CD4-positive, CD25-positive, alpha-beta regulatory T cell (primary cell): ENCODE measurements around the gene OR10A2. TPM values are rescaled to one million over a fixed set of nuclear protein-coding genes. Genes with fewer than 3 reads are reported as not detected.

Experiments
- ATAC-seq, 2 donors: fragments of 150-1000 bp; cut with Tn5 transposase; one replicate each; pipeline ENCODE4 v1.10.0; 2021; ENCODE audit warnings: low read depth in 2 of 2, moderate number of reproducible peaks in 2 of 2, moderate library complexity in 1 of 2
- DNase-seq, 3 donors: peaks; one replicate each; pipeline versions ENCODE4 v3.0.0 to v3.0.0-alpha.2; 2012 to 2022; ENCODE audit warnings: mixed read lengths in 1 of 3
- H3K27ac ChIP-seq: one replicate; pipeline ENCODE4 v1.7.0; 2013; ENCODE audit warnings: mild to moderate bottlenecking, low read length; ENCODE audit not compliant: insufficient read depth, poor library complexity, severe bottlenecking
- H3K27me3 ChIP-seq: one replicate; pipeline ENCODE4 v1.7.0; 2013; ENCODE audit warnings: low read length; ENCODE audit not compliant: control insufficient read depth, insufficient read depth
- H3K36me3 ChIP-seq: one replicate; pipeline ENCODE4 v1.7.0; 2013; ENCODE audit warnings: mild to moderate bottlenecking, low read length, moderate library complexity; ENCODE audit not compliant: control insufficient read depth, insufficient read depth
- H3K4me1 ChIP-seq: 2 replicates; pipeline ENCODE4 v1.7.0; 2013; ENCODE audit warnings: mild to moderate bottlenecking, low read length; ENCODE audit not compliant: insufficient read depth, control insufficient read depth, poor library complexity, severe bottlenecking
- H3K4me3 ChIP-seq: one replicate; pipeline ENCODE4 v1.7.0; 2013; ENCODE audit warnings: low read depth, mild to moderate bottlenecking, low read length, moderate library complexity
- H3K9me3 ChIP-seq, 2 experiments: 1 replicate in 1 of 2; 2 replicates in 1 of 2; pipeline ENCODE4 v1.7.0; 2013; ENCODE audit warnings: low read length in 2 of 2, mild to moderate bottlenecking in 1 of 2, moderate library complexity in 1 of 2; ENCODE audit not compliant: control insufficient read depth in 2 of 2
- H3K27ac Mint-ChIP-seq, 3 donors: one replicate each; pipeline ENCODE4 v1.8.0; 2020 to 2022; ENCODE audit warnings: mild to moderate bottlenecking in 3 of 3, mixed read lengths in 3 of 3, moderate library complexity in 2 of 3
- H3K27me3 Mint-ChIP-seq: one replicate; pipeline ENCODE4 v1.8.0; 2022; ENCODE audit warnings: mild to moderate bottlenecking, mixed read lengths
- H3K36me3 Mint-ChIP-seq: one replicate; pipeline ENCODE4 v1.8.0; 2020; ENCODE audit warnings: mixed read lengths
- H3K4me1 Mint-ChIP-seq, 4 donors: one replicate each; pipeline ENCODE4 v1.8.0; 2020 to 2022; ENCODE audit warnings: mixed read lengths in 4 of 4, mild to moderate bottlenecking in 1 of 4
- H3K4me3 Mint-ChIP-seq, 4 donors: one replicate each; pipeline ENCODE4 v1.8.0; 2020 to 2022; ENCODE audit warnings: mild to moderate bottlenecking in 4 of 4, mixed read lengths in 4 of 4, moderate library complexity in 3 of 4
- H3K9me3 Mint-ChIP-seq, 7 donors: one replicate each; pipeline ENCODE4 v1.8.0; 2020 to 2022; ENCODE audit warnings: mixed read lengths in 7 of 7, mild to moderate bottlenecking in 3 of 7, moderate library complexity in 2 of 7
- polyA plus RNA-seq, 4 donors: library from polyadenylated mRNA; unstranded; fragments of 300-500 nt; fragmentation: Illumina TruSeq; gene quantifications; one replicate each; pipeline ENCODE4 v1.2.3, GENCODE V29; 2021
- total RNA-seq: library from RNA; stranded (reverse); gene quantifications from one replicate; pipeline ENCODE4 v1.2.3, GENCODE V29; 2022

The OR10A2 gene
- total and polyA plus RNA-seq, 5 donors from 2014 or later = not detected

DNA sequence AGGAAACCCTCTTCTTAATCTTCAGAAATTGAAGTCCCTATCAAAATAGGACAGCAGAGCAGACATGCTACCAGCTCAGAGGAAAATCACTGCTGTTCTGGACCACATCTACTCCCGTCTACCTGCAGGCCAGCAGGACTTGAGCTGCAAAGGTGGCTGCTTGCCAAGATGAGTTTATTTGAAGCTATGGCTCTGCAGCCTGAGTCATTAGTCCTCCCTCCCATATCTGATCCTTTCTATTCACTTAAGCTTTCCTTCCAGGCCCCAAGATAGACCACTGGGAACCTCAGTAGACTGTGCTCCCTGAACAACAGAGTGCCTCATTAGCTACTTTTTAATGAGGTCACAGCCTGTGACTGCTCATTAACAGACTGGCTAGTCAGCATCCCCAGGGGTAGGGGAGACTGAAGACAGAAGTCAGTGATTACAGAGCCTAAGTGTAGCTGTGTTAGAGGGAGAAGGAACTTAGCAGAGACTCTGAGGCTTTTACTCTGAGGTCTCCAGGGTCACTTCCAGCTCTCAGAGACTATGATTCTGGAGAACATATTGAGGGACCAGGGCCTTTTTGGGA is 6.8 kb upstream of the OR10A2 start:
- Mint-ChIP-seq H3K27me3 (peaks cover 6% of the 10 kb centered on the region), H3K4me1 (no peaks in the 10 kb centered on the region), H3K36me3 (no peaks in the 10 kb centered on the region), H3K27ac (no peak overlapping the region), H3K4me3 (no peak overlapping the region), H3K9me3 (peaks cover 0 to 15% (median 4%) of the 10 kb centered on the region in 7 donors)
- no peak for DNase-seq
- Histone ChIP-seq H3K9me3 (peaks cover 0 to 11% of the 10 kb centered on the region in 2 experiments), H3K4me3 (no peak overlapping the region), H3K27me3 (no peaks in the 10 kb centered on the region), H3K36me3 (no peaks in the 10 kb centered on the region), H3K4me1 (no peaks in the 10 kb centered on the region), H3K27ac (no peak overlapping the region)
- no peak for ATAC-seq

DNA sequence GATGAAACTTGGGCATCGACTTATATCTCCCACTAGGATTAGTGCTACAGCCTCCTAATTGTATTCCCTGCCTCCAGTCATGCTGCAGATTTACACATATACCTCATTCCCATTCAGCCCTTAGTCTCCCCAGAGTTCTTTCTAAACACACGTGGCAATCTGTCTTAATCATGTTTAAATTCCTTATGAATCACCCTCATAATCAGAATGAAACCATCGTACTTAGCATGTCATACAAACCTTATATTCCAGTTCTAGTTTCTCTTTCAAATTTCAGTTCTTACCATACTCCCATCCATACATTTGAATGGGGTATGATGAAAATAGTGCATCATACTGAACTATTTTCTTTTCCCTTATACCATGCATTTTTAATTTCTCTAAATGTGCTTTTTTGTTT is 6.0 kb upstream of the OR10A2 start:
- H3K36me3 Mint-ChIP-seq = no peaks in the 10 kb centered on the region
- Histone ChIP-seq H3K27me3 (no peaks in the 10 kb centered on the region), H3K4me3 (no peak overlapping the region), H3K27ac (no peak overlapping the region), H3K9me3 (peaks cover 0 to 11% of the 10 kb centered on the region in 2 experiments), H3K36me3 (no peaks in the 10 kb centered on the region), H3K4me1 (no peaks in the 10 kb centered on the region)
- H3K4me1 Mint-ChIP-seq = no peaks in the 10 kb centered on the region
- DNase-seq (no peak), ATAC-seq (no peak)
- H3K9me3 Mint-ChIP-seq = peaks cover 0 to 9% (median 5%) of the 10 kb centered on the region in 7 donors
- no peak overlapping the region for H3K4me3 Mint-ChIP-seq
- no peak overlapping the region for H3K27ac Mint-ChIP-seq
- peaks cover 11% of the 10 kb centered on the region for H3K27me3 Mint-ChIP-seq

DNA sequence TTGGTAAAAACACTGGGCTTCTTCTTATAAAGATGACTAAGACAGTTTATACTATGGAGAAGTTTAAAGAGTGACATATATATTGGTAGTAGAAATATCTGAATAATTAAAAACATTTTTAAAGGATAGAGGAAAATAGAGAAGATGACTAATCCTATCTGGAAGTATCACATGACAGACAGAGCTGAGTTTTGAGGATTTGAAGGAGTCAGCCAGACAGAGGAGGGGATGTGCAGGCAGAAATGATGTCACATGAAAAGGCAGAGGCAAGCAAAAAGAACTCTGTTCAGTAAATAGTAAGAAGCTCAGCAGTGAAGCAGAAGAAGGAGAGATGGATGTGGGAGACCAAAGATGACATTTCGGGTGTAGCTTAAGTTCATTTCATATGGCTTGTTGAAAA is 1.6 kb downstream of the OR10A2 start:
- H3K4me3 Mint-ChIP-seq = no peak overlapping the region
- Histone ChIP-seq H3K36me3 (no peaks in the 10 kb centered on the region), H3K27me3 (no peaks in the 10 kb centered on the region), H3K27ac (no peak overlapping the region), H3K9me3 (no peaks in the 10 kb centered on the region), H3K4me1 (no peaks in the 10 kb centered on the region), H3K4me3 (no peak overlapping the region)
- H3K4me1 Mint-ChIP-seq = no peaks in the 10 kb centered on the region
- H3K27ac Mint-ChIP-seq = no peak overlapping the region
- peaks cover 9% of the 10 kb centered on the region for H3K27me3 Mint-ChIP-seq
- H3K36me3 Mint-ChIP-seq = no peaks in the 10 kb centered on the region
- peaks cover 0 to 5% (median 0%) of the 10 kb centered on the region in 7 donors for H3K9me3 Mint-ChIP-seq
- DNase-seq = no peak
- ATAC-seq = no peak

DNA sequence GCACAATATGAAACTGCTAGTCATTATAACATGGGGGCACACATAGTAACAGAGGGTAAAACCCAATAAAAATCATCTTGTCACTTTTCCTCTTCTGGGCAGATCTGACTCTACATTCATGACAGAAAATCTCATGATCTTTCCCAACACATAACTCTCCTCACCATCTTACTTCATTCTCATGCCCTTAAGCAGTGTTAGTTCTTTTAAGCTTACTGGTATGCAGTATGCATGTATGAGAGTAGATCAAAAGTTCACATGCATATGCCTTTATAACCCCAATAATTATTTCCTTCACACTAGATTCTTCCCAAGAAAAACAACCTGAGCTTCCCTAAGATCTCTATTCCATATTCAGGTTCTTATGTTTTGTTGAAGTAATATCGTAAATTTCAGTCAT is 8.4 kb downstream of the OR10A2 start:
- Histone ChIP-seq H3K9me3 (no peaks in the 10 kb centered on the region), H3K27me3 (no peaks in the 10 kb centered on the region), H3K36me3 (no peaks in the 10 kb centered on the region), H3K4me1 (no peaks in the 10 kb centered on the region), H3K27ac (no peak overlapping the region), H3K4me3 (no peak overlapping the region)
- Mint-ChIP-seq H3K4me1 (no peaks in the 10 kb centered on the region), H3K27me3 (no peaks in the 10 kb centered on the region), H3K4me3 (no peak overlapping the region), H3K9me3 (peaks cover 0 to 1% (median 0%) of the 10 kb centered on the region in 7 donors), H3K36me3 (no peaks in the 10 kb centered on the region), H3K27ac (peak overlapping the region in 1 of 3 donors; percentile 30)
- DNase-seq (no peak), ATAC-seq (no peak)

DNA sequence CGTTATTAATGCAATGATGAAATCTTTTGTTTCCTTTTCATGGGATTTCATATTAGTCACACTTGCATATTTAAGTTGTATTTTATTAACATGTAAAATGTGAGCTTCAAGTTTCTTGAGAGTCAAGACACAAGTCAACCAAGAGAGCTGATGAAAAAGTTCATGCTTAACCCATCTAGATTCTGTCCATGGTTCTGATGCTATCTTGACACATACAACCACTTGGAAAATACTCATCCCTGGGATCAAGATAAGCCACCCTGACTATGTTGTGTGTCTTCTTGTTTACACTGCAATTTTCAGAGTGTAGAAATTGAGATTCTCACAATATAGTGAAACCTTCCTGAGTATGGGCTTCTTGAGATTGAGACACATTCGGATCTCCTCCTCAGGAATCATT is 12.9 kb downstream of the OR10A2 start:
- H3K4me3 ChIP-seq = no peak overlapping the region
- Mint-ChIP-seq H3K27ac (no peak overlapping the region), H3K36me3 (no peaks in the 10 kb centered on the region), H3K4me3 (no peak overlapping the region), H3K4me1 (no peaks in the 10 kb centered on the region), H3K27me3 (peaks cover 4% of the 10 kb centered on the region), H3K9me3 (peaks cover 0 to 1% (median 0%) of the 10 kb centered on the region in 7 donors)
- DNase-seq = no peak
- no peaks in the 10 kb centered on the region for H3K36me3 ChIP-seq
- no peaks in the 10 kb centered on the region for H3K4me1 ChIP-seq
- no peaks in the 10 kb centered on the region for H3K27me3 ChIP-seq
- no peaks in the 10 kb centered on the region for H3K9me3 ChIP-seq
- ATAC-seq = no peak
- no peak overlapping the region for H3K27ac ChIP-seq

DNA sequence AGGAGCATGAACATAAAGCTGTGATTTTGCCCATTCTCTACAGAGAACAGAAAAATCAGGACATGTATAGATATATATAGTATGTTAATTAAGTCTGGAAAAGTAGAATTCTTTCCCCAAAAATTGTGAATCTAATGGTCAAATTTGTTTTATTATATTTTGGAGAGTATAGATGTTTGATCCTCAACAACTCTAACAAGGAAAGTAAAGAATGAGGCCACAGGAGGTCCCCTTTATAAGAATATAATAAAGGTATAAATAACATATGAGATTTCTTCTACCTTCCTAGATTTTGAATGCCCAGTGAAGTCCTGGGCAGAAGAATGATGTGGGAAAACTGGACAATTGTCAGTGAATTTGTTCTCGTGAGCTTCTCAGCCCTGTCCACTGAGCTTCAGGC is 13.5 kb downstream of the OR10A2 start, which contains the start of gene OR10A4:
Gene OR10A4 (plus strand): TSS at position 301 of the 400 bp plus-strand sequence. CDS start 23 bp downstream, at position 324.
- no peaks in the 10 kb centered on the region for H3K36me3 Mint-ChIP-seq
- H3K27ac Mint-ChIP-seq = no peak within 1 kb of the TSS
- DNase-seq (no peak), ATAC-seq (no peak)
- Histone ChIP-seq H3K36me3 (no peaks in the 10 kb centered on the region), H3K9me3 (no peaks in the 10 kb centered on the region), H3K27me3 (no peaks in the 10 kb centered on the region), H3K27ac (no peak within 1 kb of the TSS), H3K4me3 (no peak within 1 kb of the TSS), H3K4me1 (no peaks in the 10 kb centered on the region)
- peaks cover 4% of the 10 kb centered on the region for H3K27me3 Mint-ChIP-seq
- H3K4me1 Mint-ChIP-seq = no peaks in the 10 kb centered on the region
- peaks cover 0 to 1% (median 0%) of the 10 kb centered on the region in 7 donors for H3K9me3 Mint-ChIP-seq
- H3K4me3 Mint-ChIP-seq = no peak within 1 kb of the TSS

DNA sequence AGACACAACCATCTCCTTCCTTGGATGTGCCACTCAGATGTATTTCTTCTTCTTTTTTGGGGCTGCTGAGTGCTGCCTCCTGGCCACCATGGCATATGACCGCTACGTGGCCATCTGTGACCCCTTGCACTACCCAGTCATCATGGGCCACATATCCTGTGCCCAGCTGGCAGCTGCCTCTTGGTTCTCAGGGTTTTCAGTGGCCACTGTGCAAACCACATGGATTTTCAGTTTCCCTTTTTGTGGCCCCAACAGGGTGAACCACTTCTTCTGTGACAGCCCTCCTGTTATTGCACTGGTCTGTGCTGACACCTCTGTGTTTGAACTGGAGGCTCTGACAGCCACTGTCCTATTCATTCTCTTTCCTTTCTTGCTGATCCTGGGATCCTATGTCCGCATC is 14.1 kb downstream of the OR10A2 start:
- Histone ChIP-seq H3K4me1 (no peaks in the 10 kb centered on the region), H3K9me3 (no peaks in the 10 kb centered on the region), H3K36me3 (no peaks in the 10 kb centered on the region), H3K27me3 (no peaks in the 10 kb centered on the region), H3K27ac (no peak overlapping the region), H3K4me3 (no peak overlapping the region)
- no peaks in the 10 kb centered on the region for H3K4me1 Mint-ChIP-seq
- H3K4me3 Mint-ChIP-seq = no peak overlapping the region
- peaks cover 4% of the 10 kb centered on the region for H3K27me3 Mint-ChIP-seq
- no peak overlapping the region for H3K27ac Mint-ChIP-seq
- ATAC-seq = no peak
- DNase-seq = no peak
- peaks cover 0 to 1% (median 0%) of the 10 kb centered on the region in 7 donors for H3K9me3 Mint-ChIP-seq
- H3K36me3 Mint-ChIP-seq = no peaks in the 10 kb centered on the region

DNA sequence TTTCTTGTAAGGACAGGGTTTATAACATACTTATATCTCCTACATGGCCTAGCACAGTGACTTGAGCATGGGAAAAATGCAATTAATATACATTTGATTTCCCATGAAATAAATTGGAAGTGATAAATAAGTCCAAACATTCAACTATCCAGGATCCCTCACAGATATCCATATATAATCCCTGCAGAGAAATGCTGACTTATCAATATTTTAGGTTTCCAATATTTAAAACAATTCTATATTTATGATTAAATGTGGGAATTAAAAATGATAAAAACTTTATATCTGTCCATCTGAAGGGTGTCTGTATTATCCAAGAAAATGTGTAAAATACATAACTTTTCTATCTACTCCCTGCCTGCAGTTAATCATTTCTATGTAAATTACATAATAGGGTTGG is 19.9 kb downstream of the OR10A2 start:
- ATAC-seq (no peak), DNase-seq (no peak)
- Mint-ChIP-seq H3K27me3 (peaks cover 15% of the 10 kb centered on the region), H3K4me3 (no peak overlapping the region), H3K27ac (no peak overlapping the region), H3K9me3 (peaks cover 0 to 6% (median 0%) of the 10 kb centered on the region in 7 donors), H3K4me1 (no peaks in the 10 kb centered on the region), H3K36me3 (no peaks in the 10 kb centered on the region)
- Histone ChIP-seq H3K9me3 (no peaks in the 10 kb centered on the region), H3K4me3 (no peak overlapping the region), H3K36me3 (no peaks in the 10 kb centered on the region), H3K27me3 (peaks cover 2% of the 10 kb centered on the region), H3K4me1 (no peaks in the 10 kb centered on the region), H3K27ac (no peak overlapping the region)
